ENCODE measurements around the gene KRTAP15-1. TPM values are rescaled to one million over a fixed set of nuclear protein-coding genes. Genes with fewer than 3 reads are reported as not detected.

KRTAP15-1 gene
- total and polyA plus RNA-seq, 2 of the 13 experiments (the other 11 are each of a cell fraction or from before 2014, with no cell fraction given), result not detected

DNA sequence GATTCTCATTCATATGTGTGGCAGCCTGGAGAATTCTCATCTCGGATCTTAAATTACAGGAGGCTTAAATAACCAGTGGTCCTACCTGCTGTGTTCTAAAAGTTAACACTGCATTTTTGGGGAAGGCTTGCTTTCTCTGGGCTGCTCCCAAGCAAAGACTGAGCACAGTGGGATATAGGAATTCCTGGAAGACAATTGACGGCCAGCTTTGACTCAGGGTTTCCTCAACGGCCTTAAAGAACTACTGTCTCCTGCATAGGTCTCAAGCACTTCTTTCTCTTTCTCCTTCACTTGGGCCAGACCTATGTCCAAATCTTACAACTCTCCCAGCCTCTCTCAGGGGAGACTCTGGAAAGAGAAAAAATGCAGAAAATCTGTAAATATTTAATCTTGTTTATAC is 13.3 kb upstream of the KRTAP15-1 start:
- Histone ChIP-seq H3K4me1 (ENCODE audit: insufficient read depth, low read length) (no peaks in the 10 kb centered on the region), H3K27me3 (ENCODE audit: control insufficient read depth in 1 of 2, insufficient read depth in 2 of 2, low read length in 2 of 2) (no peaks in the 10 kb centered on the region), H3K9me3 (ENCODE audit: low read length) (peaks cover 92% of the 10 kb centered on the region), H4K20me1 (ENCODE audit: insufficient read depth, low read length) (no peaks in the 10 kb centered on the region), H3K4me3 (replicated peaks in 1 of 3; ENCODE audit: insufficient read depth in 1 of 3, low read depth in 2 of 3, low read length in 3 of 3) (no peak overlapping the region), H3K9ac (ENCODE audit: insufficient read depth, low read depth, low read length) (no peak overlapping the region), H2AFZ (ENCODE audit: low read length) (no peak overlapping the region), H3K36me3 (replicated peaks in 1 of 2; ENCODE audit: control insufficient read depth in 1 of 2, insufficient read depth in 2 of 2, low read length in 2 of 2) (no peaks in the 10 kb centered on the region), H3K79me2 (ENCODE audit: insufficient read depth, low read length) (no peaks in the 10 kb centered on the region), H3K27ac (ENCODE audit: extremely low read length, insufficient read depth, low read length) (no peak overlapping the region), H3K4me2 (ENCODE audit: low read depth, low read length) (no peak overlapping the region)
- intact Hi-C loops (cut with micrococcal nuclease; ENCODE audit: unreplicated experiment) (no loop called here), in situ Hi-C loops (cut with HindIII; ENCODE audit: extremely low pct_ligation_motif_present, low pct_unique_long_range_greater_than_20kb) (no loop called here)
- no peak for DNase-seq (ENCODE audit: low spot score)
- ChIA-PET POLR2A (no interaction called here), CTCF (ENCODE audit: low intra/inter-chr PET ratio, low total read pairs) (no interaction called here)
- no TSS peak for BruUV-seq (replicated peaks)
- no peak for ATAC-seq
- TF ChIP-seq ZNF530 (CRISPR knock-in tag; IDR thresholded peaks at IDR 0.05; ENCODE audit: low read depth) (no peak), ZKSCAN5 (CRISPR knock-in tag; IDR thresholded peaks at IDR 0.05) (no peak), NFYC (CRISPR knock-in tag; IDR thresholded peaks at IDR 0.05) (no peak), KLF12 (CRISPR knock-in tag; IDR thresholded peaks at IDR 0.05; ENCODE audit: borderline replicate concordance) (no peak), SMAD1 (CRISPR knock-in tag; IDR thresholded peaks at IDR 0.05; ENCODE audit: borderline replicate concordance, low read depth) (no peak), ZNF709 (CRISPR knock-in tag; IDR thresholded peaks at IDR 0.05) (no peak), GZF1 (CRISPR knock-in tag; IDR thresholded peaks at IDR 0.05) (no peak), FOXM1 (CRISPR knock-in tag; IDR thresholded peaks at IDR 0.05) (no peak)
- TF ChIP-seq, protein P1, sequence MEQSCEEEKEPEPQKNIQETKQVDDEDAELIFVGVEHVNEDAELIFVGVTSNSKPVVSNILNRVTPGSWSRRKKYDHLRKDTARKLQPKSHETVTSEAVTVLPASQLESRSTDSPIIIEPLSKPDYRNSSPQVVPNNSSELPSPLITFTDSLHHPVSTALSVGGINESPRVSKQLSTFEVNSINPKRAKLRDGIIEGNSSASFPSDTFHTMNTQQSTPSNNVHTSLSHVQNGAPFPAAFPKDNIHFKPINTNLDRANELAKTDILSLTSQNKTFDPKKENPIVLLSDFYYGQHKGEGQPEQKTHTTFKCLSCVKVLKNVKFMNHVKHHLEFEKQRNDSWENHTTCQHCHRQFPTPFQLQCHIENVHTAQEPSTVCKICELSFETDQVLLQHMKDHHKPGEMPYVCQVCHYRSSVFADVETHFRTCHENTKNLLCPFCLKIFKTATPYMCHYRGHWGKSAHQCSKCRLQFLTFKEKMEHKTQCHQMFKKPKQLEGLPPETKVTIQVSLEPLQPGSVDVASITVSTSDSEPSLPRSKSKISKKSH (CRISPR knock-in tag; IDR thresholded peaks at IDR 0.05; ENCODE audit: borderline replicate concordance), result no peak
- TF ChIP-seq, protein P2, sequence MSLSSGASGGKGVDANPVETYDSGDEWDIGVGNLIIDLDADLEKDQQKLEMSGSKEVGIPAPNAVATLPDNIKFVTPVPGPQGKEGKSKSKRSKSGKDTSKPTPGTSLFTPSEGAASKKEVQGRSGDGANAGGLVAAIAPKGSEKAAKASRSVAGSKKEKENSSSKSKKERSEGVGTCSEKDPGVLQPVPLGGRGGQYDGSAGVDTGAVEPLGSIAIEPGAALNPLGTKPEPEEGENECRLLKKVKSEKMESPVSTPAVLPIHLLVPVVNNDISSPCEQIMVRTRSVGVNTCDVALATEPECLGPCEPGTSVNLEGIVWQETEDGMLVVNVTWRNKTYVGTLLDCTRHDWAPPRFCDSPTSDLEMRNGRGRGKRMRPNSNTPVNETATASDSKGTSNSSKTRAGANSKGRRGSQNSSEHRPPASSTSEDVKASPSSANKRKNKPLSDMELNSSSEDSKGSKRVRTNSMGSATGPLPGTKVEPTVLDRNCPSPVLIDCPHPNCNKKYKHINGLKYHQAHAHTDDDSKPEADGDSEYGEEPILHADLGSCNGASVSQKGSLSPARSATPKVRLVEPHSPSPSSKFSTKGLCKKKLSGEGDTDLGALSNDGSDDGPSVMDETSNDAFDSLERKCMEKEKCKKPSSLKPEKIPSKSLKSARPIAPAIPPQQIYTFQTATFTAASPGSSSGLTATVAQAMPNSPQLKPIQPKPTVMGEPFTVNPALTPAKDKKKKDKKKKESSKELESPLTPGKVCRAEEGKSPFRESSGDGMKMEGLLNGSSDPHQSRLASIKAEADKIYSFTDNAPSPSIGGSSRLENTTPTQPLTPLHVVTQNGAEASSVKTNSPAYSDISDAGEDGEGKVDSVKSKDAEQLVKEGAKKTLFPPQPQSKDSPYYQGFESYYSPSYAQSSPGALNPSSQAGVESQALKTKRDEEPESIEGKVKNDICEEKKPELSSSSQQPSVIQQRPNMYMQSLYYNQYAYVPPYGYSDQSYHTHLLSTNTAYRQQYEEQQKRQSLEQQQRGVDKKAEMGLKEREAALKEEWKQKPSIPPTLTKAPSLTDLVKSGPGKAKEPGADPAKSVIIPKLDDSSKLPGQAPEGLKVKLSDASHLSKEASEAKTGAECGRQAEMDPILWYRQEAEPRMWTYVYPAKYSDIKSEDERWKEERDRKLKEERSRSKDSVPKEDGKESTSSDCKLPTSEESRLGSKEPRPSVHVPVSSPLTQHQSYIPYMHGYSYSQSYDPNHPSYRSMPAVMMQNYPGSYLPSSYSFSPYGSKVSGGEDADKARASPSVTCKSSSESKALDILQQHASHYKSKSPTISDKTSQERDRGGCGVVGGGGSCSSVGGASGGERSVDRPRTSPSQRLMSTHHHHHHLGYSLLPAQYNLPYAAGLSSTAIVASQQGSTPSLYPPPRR (CRISPR knock-in tag; IDR thresholded peaks at IDR 0.05; ENCODE audit: borderline replicate concordance), result no peak
- WGBS (ENCODE audit: low lambda C conversion rate), result 0% methylated on average over 3 of the region's 3 CpGs
- FAIRE-seq, result no peak
